ENCODE results near the gene MORF4L1. TPM values are rescaled to one million over a fixed set of nuclear protein-coding genes. Genes with fewer than 3 reads are reported as not detected.
A peak's percentile ranks its signal among the peaks of the same experiment; 100 is the strongest.
"Not testable (repeated sequence)": the region's sequence is repeated elsewhere in the genome, so short reads cannot be mapped to it uniquely, and the experiment has no call there.

Gene MORF4L1
- total RNA-seq, 2 experiments from 2014 or later: 275 to 293 TPM

DNA sequence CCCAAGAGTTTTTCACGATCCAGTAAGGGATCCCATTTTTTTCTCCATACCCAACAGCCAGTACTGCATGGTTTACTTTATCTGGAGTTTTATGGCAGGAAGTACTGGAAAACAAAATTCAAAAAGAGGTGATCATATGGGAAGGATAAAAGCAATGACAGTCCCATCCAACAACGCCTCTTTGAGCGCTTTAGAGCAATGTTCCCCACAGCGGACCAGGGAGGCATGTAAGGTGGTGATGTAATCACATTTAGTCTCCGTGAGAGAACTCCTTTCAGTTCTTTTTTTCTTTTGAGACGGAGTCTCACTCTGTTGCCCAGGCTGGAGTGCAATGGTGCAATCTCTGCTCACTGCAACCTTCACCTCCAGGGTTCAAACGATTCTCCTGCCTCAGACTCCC lies 50.3 kb downstream of the MORF4L1 start:
- Mint-ChIP-seq H3K27me3 (no peaks in the 10 kb centered on the region), H3K4me3 (no peak overlapping the region), H3K27ac (no peak overlapping the region), H3K4me1 (no peaks in the 10 kb centered on the region), H3K36me3 (peaks cover 3% of the 10 kb centered on the region), H3K9me3 (no peaks in the 10 kb centered on the region)
- no peak for DNase-seq

DNA sequence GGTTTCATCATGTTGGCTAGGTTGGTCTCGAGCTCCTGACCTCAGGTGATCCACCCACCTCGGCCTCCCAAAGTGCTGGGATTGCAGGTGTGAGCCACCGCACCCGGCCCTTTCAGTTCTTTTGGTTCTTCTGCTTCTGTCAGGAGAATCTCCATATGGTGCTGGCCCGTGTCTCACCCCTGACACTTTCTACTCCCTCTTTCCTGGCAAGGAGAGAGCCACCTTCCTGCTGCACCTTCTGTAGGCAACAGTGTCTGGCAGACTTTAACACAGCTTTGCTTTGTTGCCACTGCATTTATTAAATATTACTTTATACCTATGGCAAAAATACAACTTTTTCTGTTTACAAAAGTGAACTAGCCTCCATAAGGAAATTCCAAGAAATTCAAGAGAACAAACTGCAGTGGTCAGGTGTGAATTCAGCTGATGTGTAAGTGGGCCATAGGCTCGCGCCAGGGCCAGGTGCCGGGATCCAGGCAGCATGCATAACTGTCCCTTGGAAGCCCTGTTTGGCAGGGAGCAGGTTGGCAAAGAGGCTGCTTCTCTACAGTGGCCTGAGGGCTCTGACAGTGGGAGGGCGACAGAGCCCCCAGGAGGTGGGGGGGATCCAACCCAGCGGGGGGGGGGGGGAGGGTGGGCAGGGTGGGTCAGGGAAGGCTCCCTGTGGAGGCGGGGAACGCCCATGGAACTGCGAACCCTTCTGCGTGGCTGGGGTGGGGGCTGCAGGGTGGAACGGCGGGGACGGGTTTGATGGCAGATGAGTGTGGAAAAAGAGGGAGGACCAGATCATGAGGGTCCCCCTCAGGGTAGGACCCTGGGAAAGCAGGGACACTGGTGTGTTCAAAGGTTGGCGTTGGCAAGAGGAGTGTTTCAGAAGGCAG lies 51.0 kb downstream of the MORF4L1 start:
- Mint-ChIP-seq H3K36me3 (peaks cover 3% of the 10 kb centered on the region), H3K4me3 (no peak overlapping the region), H3K4me1 (no peaks in the 10 kb centered on the region), H3K27ac (peak overlapping the region; percentile 16), H3K9me3 (no peaks in the 10 kb centered on the region), H3K27me3 (no peaks in the 10 kb centered on the region)
- no peak for DNase-seq

GRCh38 chr15:78925076-78925624 lies 52.5 kb downstream of the MORF4L1 start:
- peaks cover 3% of the 10 kb centered on the region for H3K36me3 Mint-ChIP-seq
- no peak overlapping the region for H3K4me3 Mint-ChIP-seq
- no peaks in the 10 kb centered on the region for H3K4me1 Mint-ChIP-seq
- H3K27me3 Mint-ChIP-seq: no peaks in the 10 kb centered on the region
- H3K27ac Mint-ChIP-seq: no peak overlapping the region
- no peaks in the 10 kb centered on the region for H3K9me3 Mint-ChIP-seq
- DNase-seq: no peak

DNA sequence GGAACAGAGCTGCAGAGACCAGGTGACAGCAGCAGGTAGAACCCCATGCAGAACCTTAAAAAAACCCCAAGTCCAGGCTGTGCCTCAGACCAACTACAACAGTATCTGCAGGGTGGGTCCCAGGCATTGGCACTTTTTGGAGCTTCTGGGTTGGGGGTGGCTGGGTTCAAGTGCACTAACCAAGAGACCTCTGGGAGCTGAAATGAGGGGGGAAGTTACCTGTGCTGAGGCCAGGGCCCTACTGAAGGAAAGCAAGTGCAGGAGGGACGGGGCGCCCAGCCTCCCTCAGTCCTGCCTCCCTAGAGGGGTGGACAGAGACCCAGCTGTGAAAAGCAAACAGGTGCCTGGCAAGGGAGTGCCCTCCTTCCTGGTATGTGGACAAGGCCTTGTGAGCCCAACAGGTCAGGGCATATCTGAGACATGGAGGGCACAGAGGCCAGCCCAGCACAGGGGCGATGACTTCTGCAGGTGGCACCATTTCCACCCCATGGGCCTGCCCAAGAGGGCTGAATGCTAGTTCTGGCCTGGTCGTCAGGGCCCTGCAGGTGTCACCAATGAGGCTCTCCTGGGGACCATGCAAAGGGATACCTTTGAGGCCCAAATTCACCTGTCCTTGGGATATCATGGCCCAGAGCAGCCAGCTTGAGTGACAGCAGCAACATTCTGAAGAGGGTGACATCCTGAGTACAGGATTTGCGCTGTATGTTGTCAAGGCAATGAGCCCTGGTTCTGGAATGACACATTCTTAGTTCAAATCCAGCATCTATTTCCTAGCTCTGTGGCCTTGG lies 53.5 kb downstream of the MORF4L1 start:
- H3K36me3 Mint-ChIP-seq: peaks cover 3% of the 10 kb centered on the region
- H3K4me1 Mint-ChIP-seq: no peaks in the 10 kb centered on the region
- H3K9me3 Mint-ChIP-seq: no peaks in the 10 kb centered on the region
- no peak overlapping the region for H3K27ac Mint-ChIP-seq
- no peak overlapping the region for H3K4me3 Mint-ChIP-seq
- H3K27me3 Mint-ChIP-seq: no peaks in the 10 kb centered on the region
- DNase-seq: no peak

DNA sequence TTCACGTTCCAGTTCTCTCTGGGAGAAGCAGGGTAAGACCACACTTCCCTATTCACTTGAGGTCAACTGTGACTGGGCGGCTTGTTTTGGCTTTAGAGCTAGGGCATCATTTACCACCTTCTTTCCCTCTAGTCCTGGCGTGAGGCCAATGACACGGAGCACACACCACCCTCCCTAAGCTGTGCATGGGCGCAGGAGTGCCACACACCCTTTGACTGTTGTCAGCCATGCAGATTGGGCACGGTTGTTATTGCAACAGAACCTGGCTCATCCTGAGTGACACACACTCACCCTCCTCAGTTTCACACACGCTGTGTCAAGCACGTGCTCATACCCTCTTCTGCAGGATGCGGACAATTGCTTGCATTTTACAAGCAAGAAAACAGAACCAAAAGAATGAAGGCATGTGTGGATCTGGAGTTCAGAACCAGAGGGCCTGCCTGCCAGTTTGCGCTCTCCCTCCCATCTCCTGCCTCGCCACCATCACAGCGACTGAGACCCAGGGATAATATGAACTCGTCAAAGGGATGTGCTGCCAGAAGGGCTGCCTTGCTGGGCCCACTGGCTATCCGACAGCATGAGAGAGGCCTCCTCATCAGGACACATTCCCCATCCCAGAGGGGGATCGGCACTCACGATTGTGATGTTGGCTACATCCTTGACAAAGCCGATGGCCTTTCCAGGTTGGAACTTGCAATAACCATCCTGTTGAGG lies 54.5 kb downstream of the MORF4L1 start:
- no peak for DNase-seq
- H3K27ac Mint-ChIP-seq: no peak overlapping the region
- H3K36me3 Mint-ChIP-seq: no peaks in the 10 kb centered on the region
- H3K9me3 Mint-ChIP-seq: no peaks in the 10 kb centered on the region
- H3K4me3 Mint-ChIP-seq: no peak overlapping the region
- no peaks in the 10 kb centered on the region for H3K27me3 Mint-ChIP-seq
- no peaks in the 10 kb centered on the region for H3K4me1 Mint-ChIP-seq

- H3K4me3 Mint-ChIP-seq, H3K4me1 Mint-ChIP-seq, H3K9me3 Mint-ChIP-seq, DNase-seq, H3K36me3 Mint-ChIP-seq, H3K27me3 Mint-ChIP-seq, H3K27ac Mint-ChIP-seq: not testable (repeated sequence)
These were observed 55.5 kb downstream of the MORF4L1 start for GRCh38 chr15:78928176-78928575.

DNA sequence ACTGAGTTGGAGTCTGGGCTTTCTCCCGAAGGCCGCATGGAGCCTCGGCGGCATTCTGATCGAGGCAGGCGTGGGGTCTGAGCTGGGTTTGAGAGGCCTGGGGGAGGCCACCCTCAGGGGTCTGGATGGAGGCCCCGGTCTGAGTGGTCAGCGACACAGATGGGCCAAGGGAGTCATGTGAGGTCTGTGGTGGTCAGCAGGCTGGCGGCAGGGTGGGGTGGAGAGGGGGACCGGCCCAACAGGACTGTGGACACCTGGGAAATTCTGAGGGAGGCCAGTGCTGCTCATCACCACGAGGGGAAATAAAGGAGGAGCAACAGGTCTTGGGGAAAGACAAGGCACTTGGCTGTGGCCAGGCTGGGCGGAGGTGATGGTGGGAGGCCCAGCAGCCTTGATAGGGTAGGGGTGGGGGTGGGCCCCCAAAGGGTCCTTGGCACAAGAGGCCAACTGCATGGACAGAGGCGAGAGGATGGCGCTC lies 56.0 kb downstream of the MORF4L1 start:
- Mint-ChIP-seq H3K27ac (no peak overlapping the region), H3K36me3 (no peaks in the 10 kb centered on the region), H3K4me1 (no peaks in the 10 kb centered on the region), H3K27me3 (no peaks in the 10 kb centered on the region), H3K9me3 (no peaks in the 10 kb centered on the region), H3K4me3 (no peak overlapping the region)
- no peak for DNase-seq

- DNase-seq: no peak
- no peak overlapping the region for H3K4me3 Mint-ChIP-seq
- no peaks in the 10 kb centered on the region for H3K9me3 Mint-ChIP-seq
- no peaks in the 10 kb centered on the region for H3K27me3 Mint-ChIP-seq
- H3K27ac Mint-ChIP-seq: no peak overlapping the region
- no peaks in the 10 kb centered on the region for H3K36me3 Mint-ChIP-seq
- H3K4me1 Mint-ChIP-seq: no peaks in the 10 kb centered on the region
These were observed 57.0 kb downstream of the MORF4L1 start for GRCh38 chr15:78929536-78930264.

- H3K27me3 Mint-ChIP-seq: no peaks in the 10 kb centered on the region
- no peak overlapping the region for H3K27ac Mint-ChIP-seq
- H3K4me1 Mint-ChIP-seq: no peaks in the 10 kb centered on the region
- H3K9me3 Mint-ChIP-seq: no peaks in the 10 kb centered on the region
- H3K36me3 Mint-ChIP-seq: no peaks in the 10 kb centered on the region
- no peak overlapping the region for H3K4me3 Mint-ChIP-seq
- no peak for DNase-seq
These were observed 58.1 kb downstream of the MORF4L1 start for GRCh38 chr15:78930577-78931388.

DNA sequence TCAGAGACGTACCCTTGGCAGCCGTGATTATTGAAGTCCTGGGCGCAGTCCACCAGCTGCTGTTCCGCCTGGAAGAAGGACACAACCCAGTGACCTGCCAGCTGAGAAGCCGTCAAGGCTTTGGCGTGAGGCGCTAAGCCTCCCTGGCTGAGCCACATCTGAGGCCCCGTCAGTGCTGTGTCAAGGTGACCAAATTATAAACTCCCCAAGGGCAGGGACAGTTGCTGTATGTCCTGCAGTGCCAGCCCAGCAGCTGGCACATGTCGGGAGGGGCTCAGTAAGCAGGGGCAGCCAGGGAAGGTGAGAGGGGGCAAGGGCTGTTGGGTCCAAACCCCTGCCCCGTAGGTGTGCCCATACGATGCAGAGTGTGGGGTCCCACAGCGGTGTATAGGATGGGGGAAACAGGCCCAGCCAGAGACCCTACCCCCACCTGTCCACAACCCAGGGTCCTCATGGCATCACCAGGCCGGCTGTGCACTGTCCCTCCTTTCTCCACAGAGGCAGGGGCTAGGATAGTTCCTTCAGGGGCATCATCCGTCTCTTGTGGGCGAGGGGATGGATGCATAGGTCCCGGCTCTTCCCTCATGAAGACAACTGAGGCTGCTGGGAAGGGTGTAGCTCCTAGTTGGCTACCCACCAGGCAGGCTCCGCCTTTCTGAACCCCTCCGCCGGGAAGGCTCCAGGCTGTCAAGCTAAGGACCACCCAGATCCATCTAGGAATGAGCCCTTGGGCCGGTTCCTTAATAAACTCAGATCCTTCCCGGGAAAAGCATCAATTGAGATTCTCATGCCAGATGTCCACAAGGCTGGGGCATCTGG lies 59.0 kb downstream of the MORF4L1 start:
- Mint-ChIP-seq H3K27me3 (no peaks in the 10 kb centered on the region), H3K36me3 (no peaks in the 10 kb centered on the region), H3K9me3 (no peaks in the 10 kb centered on the region), H3K4me3 (no peak overlapping the region), H3K27ac (no peak overlapping the region), H3K4me1 (no peaks in the 10 kb centered on the region)
- no peak for DNase-seq

GRCh38 chr15:78932258-78932808 lies 59.6 kb downstream of the MORF4L1 start:
- Mint-ChIP-seq H3K27me3 (no peaks in the 10 kb centered on the region), H3K4me3 (no peak overlapping the region), H3K4me1 (peaks cover 6% of the 10 kb centered on the region), H3K9me3 (no peaks in the 10 kb centered on the region), H3K27ac (no peak overlapping the region), H3K36me3 (no peaks in the 10 kb centered on the region)
- no peak for DNase-seq

DNA sequence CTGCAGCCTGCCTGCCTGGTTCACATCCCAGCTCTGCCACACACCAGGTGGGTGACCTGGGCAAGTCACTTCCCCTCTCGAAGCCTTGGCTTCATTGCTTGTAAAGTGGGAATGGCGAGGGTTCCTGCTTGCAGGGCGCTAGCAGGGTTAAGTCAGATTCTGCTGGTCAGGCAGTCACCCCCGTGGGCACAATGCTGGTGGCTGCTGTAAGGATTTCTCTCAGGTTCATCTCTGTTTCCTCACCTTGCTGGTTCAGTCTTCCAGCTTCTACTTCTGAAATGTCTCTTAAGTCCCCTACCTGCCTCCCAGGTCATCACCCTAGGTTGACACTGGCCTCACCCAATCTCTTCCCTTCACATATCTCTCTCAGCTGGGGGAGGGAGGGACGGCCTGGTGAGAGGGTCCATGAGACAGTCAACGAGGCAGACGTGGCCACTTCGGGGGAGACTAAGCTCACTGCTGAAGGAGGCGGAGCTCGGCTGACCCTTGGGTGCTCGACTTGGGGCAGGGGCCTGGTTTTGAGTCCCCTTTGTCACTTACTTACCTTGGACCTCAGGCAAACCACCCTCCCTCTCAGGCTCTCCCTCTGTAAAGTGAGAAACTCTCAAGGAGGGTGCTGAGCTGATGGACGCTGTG lies 60.6 kb downstream of the MORF4L1 start:
- Mint-ChIP-seq H3K27me3 (peaks cover 1% of the 10 kb centered on the region), H3K4me3 (no peak overlapping the region)

More for the DNA sequence above, 60.6 kb downstream of the MORF4L1 start:
- Mint-ChIP-seq H3K9me3 (no peaks in the 10 kb centered on the region), H3K27ac (no peak overlapping the region), H3K4me1 (peaks cover 9% of the 10 kb centered on the region), H3K36me3 (no peaks in the 10 kb centered on the region)
- no peak for DNase-seq

Measured in activated naive CD8-positive, alpha-beta T cell treated with anti-CD3 and anti-CD28 coated beads for 36 hours (primary cell).